HepG2 (cell line): ENCODE measurements around the gene METTL21C. TPM values are rescaled to one million over a fixed set of nuclear protein-coding genes. Genes with fewer than 3 reads are reported as not detected.

ENCODE experiments used
- ATAC-seq: fragments of 200-7000 bp; cut with Tn5 transposase; 3 replicates; pipeline ENCODE4 v1.9.1; 2020; ENCODE audit warnings: mild to moderate bottlenecking, moderate library complexity
- BruUV-seq: library from RNA; stranded (reverse); fragments of 400-500 nt; replicated peaks from 2 replicates; lab custom pipeline; 2021; lab: Mats Ljungman, UMichigan
- CTCF ChIA-PET: fragments of 300-600 bp; formaldehyde crosslinking; extraction: SDS; loops from one replicate; lab custom pipeline; 2021; ENCODE audit warnings: low total read pairs, inconsistent platforms, low intra/inter-chr PET ratio; lab: Yijun Ruan, JAX
- POLR2A ChIA-PET: fragments of 350-600 bp; sonication (Branson Sonifier 250); formaldehyde crosslinking; loops from one replicate; lab custom pipeline; 2020; ENCODE audit warnings: antibody characterized with exemption, inconsistent platforms; lab: Yijun Ruan, JAX
- DNase-seq: peaks from one replicate; pipeline ENCODE4 v3.0.0-alpha.2; 2015; ENCODE audit warnings: low spot score
- FAIRE-seq: peaks from 3 replicates; lab custom pipeline; 2011; peaks lifted over from hg19 to GRCh38; lab: Jason Lieb, UNC
- H2AFZ ChIP-seq: one replicate; pipeline ENCODE4 v1.6.1; 2011; ENCODE audit warnings: low read length, inconsistent platforms
- H3K27ac ChIP-seq: fragments of 300-600 bp; 3 replicates; pipeline ENCODE4 v1.8.0; 2011; ENCODE audit warnings: mixed run types, mild to moderate bottlenecking, mixed read lengths, low read length, inconsistent platforms; ENCODE audit not compliant: insufficient read depth; ENCODE audit errors: extremely low read length
- H3K27me3 ChIP-seq, 2 experiments: fragments of 200-600 bp in 1 of 2; 2 replicates in 1 of 2; 3 replicates in 1 of 2; pipeline versions ENCODE4 v1.6.0 to v1.8.0; 2011; ENCODE audit warnings: low read length in 2 of 2, mild to moderate bottlenecking in 2 of 2, moderate library complexity in 2 of 2, inconsistent platforms in 1 of 2; ENCODE audit not compliant: insufficient read depth in 2 of 2, control insufficient read depth in 1 of 2
- H3K36me3 ChIP-seq, 2 experiments: fragments of 200-600 bp in 1 of 2; replicated peaks in 1 of 2; 2 replicates in 1 of 2; 3 replicates in 1 of 2; pipeline versions ENCODE4 v1.5.1 to v1.8.0; 2011; ENCODE audit warnings: low read length in 2 of 2, inconsistent platforms in 1 of 2; ENCODE audit not compliant: insufficient read depth in 2 of 2, control insufficient read depth in 1 of 2
- H3K4me1 ChIP-seq: 2 replicates; pipeline ENCODE4 v1.5.1; 2012; ENCODE audit warnings: low read length, inconsistent platforms; ENCODE audit not compliant: insufficient read depth
- H3K4me2 ChIP-seq: 2 replicates; pipeline ENCODE4 v1.6.0; 2011; ENCODE audit warnings: low read depth, low read length, inconsistent platforms
- H3K4me3 ChIP-seq, 3 experiments: fragments of 200-600 bp in 1 of 3; sonication (generic), shearing (Covaris generic) in 1 of 3; replicated peaks in 1 of 3; 2 replicates each; pipeline ENCODE4 v1.5.1; 2011 to 2016; ENCODE audit warnings: low read length in 3 of 3, inconsistent platforms in 2 of 3, low read depth in 2 of 3, mild to moderate bottlenecking in 2 of 3, control low read depth in 1 of 3, mixed read lengths in 1 of 3; ENCODE audit not compliant: insufficient read depth in 1 of 3
- H3K79me2 ChIP-seq: one replicate; pipeline ENCODE4 v1.6.1; 2011; ENCODE audit warnings: low read length, inconsistent platforms; ENCODE audit not compliant: insufficient read depth
- H3K9ac ChIP-seq: 2 replicates; pipeline ENCODE4 v1.6.0; 2011; ENCODE audit warnings: mild to moderate bottlenecking, low read depth, low read length, inconsistent platforms; ENCODE audit not compliant: insufficient read depth
- H3K9me3 ChIP-seq: 2 replicates; pipeline ENCODE4 v1.5.1; 2012; ENCODE audit warnings: mild to moderate bottlenecking, low read length
- H4K20me1 ChIP-seq: 2 replicates; pipeline ENCODE4 v1.6.0; 2011; ENCODE audit warnings: inconsistent platforms, mild to moderate bottlenecking, low read length, moderate library complexity; ENCODE audit not compliant: insufficient read depth
- DMAP1 ChIP-seq: IDR thresholded peaks from 2 replicates; pipeline ENCODE4 v1.6.1; 2016
- HBP1 ChIP-seq: IDR thresholded peaks from 2 replicates; pipeline ENCODE4 v1.6.1; 2016; ENCODE audit warnings: low read depth, control low read depth
- MBNL3 ChIP-seq: fragments of 250-450 bp; sonication (Bioruptor Pico); conservative IDR thresholded peaks from 2 replicates; pipeline ENCODE4 v1.8.0; 2022; ENCODE audit warnings: mild to moderate bottlenecking, inconsistent platforms
- MZF1 ChIP-seq: sonication (generic); formaldehyde crosslinking; IDR thresholded peaks from 2 replicates; pipeline ENCODE4 v1.8.1; 2023; ENCODE audit warnings: mild to moderate bottlenecking, missing genetic modification reagents, borderline replicate concordance
- PAX8 ChIP-seq: sonication (generic); formaldehyde crosslinking; IDR thresholded peaks from 2 replicates; pipeline ENCODE4 v1.8.0; 2022; ENCODE audit warnings: mild to moderate bottlenecking, missing genetic modification reagents, borderline replicate concordance
- PHF8 ChIP-seq: sonication (generic); formaldehyde crosslinking; IDR thresholded peaks from 2 replicates; pipeline ENCODE4 v1.5.0; 2020; ENCODE audit warnings: missing genetic modification reagents
- POLR2G ChIP-seq: fragments of 200-400 bp; formaldehyde crosslinking; IDR thresholded peaks from 2 replicates; pipeline ENCODE4 v1.6.1; 2018; ENCODE audit warnings: mild to moderate bottlenecking, low read depth, low read length, moderate library complexity
- REXO4 ChIP-seq: sonication (generic); formaldehyde crosslinking; IDR thresholded peaks from 2 replicates; pipeline ENCODE4 v1.8.0; 2022; ENCODE audit warnings: missing genetic modification reagents, mild to moderate bottlenecking, borderline replicate concordance
- U2AF1 ChIP-seq: fragments of 200-400 bp; formaldehyde crosslinking; optimal IDR thresholded peaks from 2 replicates; pipeline ENCODE3; 2017; ENCODE audit warnings: mild to moderate bottlenecking, low read depth, low read length
- ZBTB3 ChIP-seq: sonication (generic); formaldehyde crosslinking; IDR thresholded peaks from 2 replicates; pipeline ENCODE4 v1.4.0; 2020; ENCODE audit warnings: low read depth, mild to moderate bottlenecking, moderate library complexity, missing genetic modification reagents, borderline replicate concordance
- ZBTB37 ChIP-seq: sonication (generic); formaldehyde crosslinking; IDR thresholded peaks from 2 replicates; pipeline ENCODE4 v1.4.0; 2020; ENCODE audit warnings: mild to moderate bottlenecking, missing genetic modification reagents
- ZMAT5 ChIP-seq: sonication (generic); formaldehyde crosslinking; IDR thresholded peaks from 2 replicates; pipeline ENCODE4 v1.5.0; 2020; ENCODE audit warnings: mild to moderate bottlenecking, low read depth, missing genetic modification reagents, borderline replicate concordance
- ZMYM2 ChIP-seq: sonication (generic); formaldehyde crosslinking; IDR thresholded peaks from 2 replicates; pipeline ENCODE4 v1.8.0; 2022; ENCODE audit warnings: mild to moderate bottlenecking, missing genetic modification reagents
- ZNF333 ChIP-seq: sonication (generic); formaldehyde crosslinking; IDR thresholded peaks from 2 replicates; pipeline ENCODE4 v1.4.0; 2020; ENCODE audit warnings: mild to moderate bottlenecking, missing genetic modification reagents, borderline replicate concordance
- WGBS: methylation state at CpG from one replicate; pipeline ENCODE4 v1.1.6; 2017; ENCODE audit warnings: low lambda C conversion rate; 5-methylcytosine and 5-hydroxymethylcytosine counted together
- in situ Hi-C: cut with HindIII; loops from 2 replicates; pipeline ENCODE4 v1.10.0; 2017; ENCODE audit warnings: low pct_unique_long_range_greater_than_20kb; ENCODE audit not compliant: extremely low pct_ligation_motif_present
- intact Hi-C: fragments of 100-400 bp; cut with micrococcal nuclease; formaldehyde crosslinking; loops from one replicate; pipeline ENCODE4 v1.10.0; 2022; ENCODE audit not compliant: unreplicated experiment
- polyA plus RNA-seq, 8 experiments: library from polyadenylated mRNA; depleted of rRNA in 3 of 8; stranded (reverse) in 7 of 8; unstranded in 1 of 8; fragments of >200 nt; fragmentation: Illumina TruSeq in 4 of 8; extraction: Trizol in 4 of 8; gene quantifications; 2 replicates each; pipeline versions ENCODE4 v1.2.1 to v1.2.3, GENCODE V29; 2011 to 2016; ENCODE audit warnings: low read depth in 4 of 8, missing spikeins in 1 of 8, mixed read lengths in 1 of 8; ENCODE audit not compliant: insufficient read depth in 1 of 8
- total RNA-seq, 5 experiments: library from RNA; depleted of rRNA; stranded (reverse); fragments of >200 nt; fragmentation: Illumina TruSeq; extraction: Trizol; gene quantifications; 2 replicates each; pipeline ENCODE4 v1.2.3, GENCODE V29; 2016; ENCODE audit warnings: low read depth in 1 of 5

METTL21C gene
- total and polyA plus RNA-seq, 2 of the 13 experiments (the other 11 are each of a cell fraction or from before 2014, with no cell fraction given): not detected

- ChIA-PET POLR2A (no interaction called here), CTCF (no interaction called here)
- Histone ChIP-seq H3K4me3 (no peak overlapping the region), H3K4me1 (no peaks in the 10 kb centered on the region), H3K27me3 (no peaks in the 10 kb centered on the region), H4K20me1 (no peaks in the 10 kb centered on the region), H2AFZ (no peak overlapping the region), H3K4me2 (no peak overlapping the region), H3K9ac (no peak overlapping the region), H3K27ac (no peak overlapping the region), H3K79me2 (no peaks in the 10 kb centered on the region), H3K36me3 (peaks cover 0 to 24% of the 10 kb centered on the region in 2 experiments; a peak in 2 of 5 replicates), H3K9me3 (no peaks in the 10 kb centered on the region)
- in situ Hi-C loops (no loop called here), intact Hi-C loops (no loop called here)
- DNase-seq: no peak
- BruUV-seq: TSS peak; percentile 18
- FAIRE-seq: no peak
- ATAC-seq: peak; percentile 54
- WGBS: 71% methylated on average over 5 of the region's 5 CpGs
- TF ChIP-seq REXO4 (CRISPR knock-in tag): no peak
- TF ChIP-seq POLR2G: 0 out of 2 replicates have a peak, but pooled peaks have one; percentile 22
- TF ChIP-seq PAX8 (CRISPR knock-in tag): no peak
Measured at GRCh38 chr13:102680842-102681740, 13.8 kb downstream of the METTL21C start.

GRCh38 chr13:102680133-102680717, 14.6 kb downstream of the METTL21C start:
- CTCF ChIA-PET: no interaction called here
- POLR2A ChIA-PET: no interaction called here
- peaks cover 0 to 28% of the 10 kb centered on the region in 2 experiments; a peak in 2 of 5 replicates for H3K36me3 ChIP-seq
- H3K27ac ChIP-seq: no peak overlapping the region
- H3K27me3 ChIP-seq: no peaks in the 10 kb centered on the region
- no peak overlapping the region for H3K4me2 ChIP-seq
- ATAC-seq (no peak), DNase-seq (no peak), FAIRE-seq (no peak)
- no peak overlapping the region for H3K4me3 ChIP-seq
- H3K79me2 ChIP-seq: no peaks in the 10 kb centered on the region
- no peak overlapping the region for H3K9ac ChIP-seq
- H4K20me1 ChIP-seq: no peaks in the 10 kb centered on the region
- 85% methylated on average over 4 of the region's 4 CpGs for WGBS
- no TSS peak for BruUV-seq
- no peaks in the 10 kb centered on the region for H3K4me1 ChIP-seq
- in situ Hi-C loops: no loop called here
- intact Hi-C loops: no loop called here
- H2AFZ ChIP-seq: no peak overlapping the region
- no peaks in the 10 kb centered on the region for H3K9me3 ChIP-seq
- TF ChIP-seq ZBTB3 (no peak), DMAP1 (CRISPR knock-in tag) (no peak), ZMYM2 (CRISPR knock-in tag) (no peak), U2AF1 (no peak), MZF1 (CRISPR knock-in tag) (no peak), ZMAT5 (CRISPR knock-in tag) (no peak), HBP1 (no peak), PHF8 (no peak), ZBTB37 (CRISPR knock-in tag) (no peak), MBNL3 (CRISPR knock-in tag) (no peak), ZNF333 (CRISPR knock-in tag) (no peak)
